HG03097 (cell line): ENCODE measurements around the gene PRSS56.

Experiments
- ATAC-seq: cut with Tn5 transposase; IDR thresholded peaks from one replicate; pipeline ENCODE4 v1.9.1; 2021; ENCODE audit not compliant: unreplicated experiment, low FRiP score

PRSS56 gene

DNA sequence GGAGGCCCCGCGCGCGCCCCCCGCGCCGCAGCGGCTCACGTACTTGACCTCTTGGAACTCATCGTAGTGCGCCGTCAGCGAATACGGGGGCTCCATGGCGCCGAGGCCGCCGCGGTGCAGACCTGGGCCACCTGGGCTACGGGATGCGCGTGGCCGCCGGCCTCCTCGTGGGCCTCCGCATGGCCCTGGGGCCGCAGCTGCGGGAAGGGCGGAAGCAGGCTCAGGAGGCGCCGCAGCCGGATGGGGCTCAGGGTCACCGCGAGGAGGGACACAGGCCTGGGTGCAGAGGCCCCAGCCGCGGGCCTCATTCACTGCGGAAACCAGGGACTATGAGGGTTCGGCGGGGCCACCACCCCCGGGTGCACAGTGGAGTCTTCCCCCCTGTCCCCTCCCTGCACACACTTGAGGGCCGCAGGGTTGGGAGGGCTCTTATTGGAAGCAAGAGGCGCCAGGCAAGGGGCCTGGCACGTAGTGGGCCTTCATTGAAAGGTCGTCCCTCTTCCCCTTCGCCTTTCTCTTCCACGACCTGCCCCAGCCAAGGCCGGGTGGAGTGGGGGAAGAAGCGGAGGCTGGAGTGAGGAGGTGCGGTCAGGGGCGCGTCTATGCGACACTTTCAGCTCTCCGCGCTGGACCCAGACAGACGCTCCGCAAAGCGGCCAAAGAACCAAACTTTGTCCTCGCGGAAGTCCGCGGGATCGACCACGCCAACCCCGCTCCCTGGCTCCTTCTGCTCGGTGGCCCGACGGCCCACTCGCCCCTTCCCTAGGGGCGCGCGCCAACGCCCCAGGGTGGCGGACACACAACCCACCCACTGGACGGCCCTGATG lies 33.4 kb upstream of the PRSS56 start:
- ATAC-seq: no peak

- no peak for ATAC-seq
Measured at GRCh38 chr2:232487385-232488096, 32.6 kb upstream of the PRSS56 start, which contains the start of gene ECEL1. Gene ECEL1, minus strand, starts transcription at chr2:232487834. Its CDS starts 1,181 bp downstream, at chr2:232486653.

GRCh38 chr2:232488097-232488711 lies 32.0 kb upstream of the PRSS56 start:
- ATAC-seq: no peak

DNA sequence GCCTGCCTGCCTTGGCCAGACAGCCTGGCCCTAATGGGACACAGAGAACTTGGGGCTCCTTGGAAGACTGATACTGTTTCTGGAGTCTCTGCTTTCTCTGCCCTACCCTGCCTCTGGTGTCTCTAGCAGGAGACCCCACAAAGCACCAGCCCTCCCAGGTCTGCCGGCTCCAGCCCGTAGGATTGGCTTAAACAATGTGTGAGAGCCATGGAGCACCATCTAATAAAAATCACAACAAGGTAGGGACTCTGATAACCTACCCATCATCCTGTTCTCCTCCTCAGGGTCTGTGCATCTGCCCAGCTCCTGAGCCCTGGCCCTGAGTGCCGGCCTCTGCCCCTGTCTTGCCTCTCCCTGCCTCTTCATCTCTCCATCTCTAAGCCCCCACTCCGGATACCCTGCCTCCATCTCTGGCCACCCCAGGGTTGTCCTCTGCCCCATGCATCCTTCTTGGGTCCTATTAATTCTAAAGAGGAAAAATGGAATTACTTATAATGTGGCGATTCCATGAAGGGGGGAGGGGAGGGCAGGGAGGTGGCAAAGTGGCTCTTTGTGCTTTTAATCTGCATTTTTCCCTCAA lies 31.4 kb upstream of the PRSS56 start:
- ATAC-seq: no peak

GRCh38 chr2:232489516-232490220 lies 30.5 kb upstream of the PRSS56 start:
- ATAC-seq: no peak

DNA sequence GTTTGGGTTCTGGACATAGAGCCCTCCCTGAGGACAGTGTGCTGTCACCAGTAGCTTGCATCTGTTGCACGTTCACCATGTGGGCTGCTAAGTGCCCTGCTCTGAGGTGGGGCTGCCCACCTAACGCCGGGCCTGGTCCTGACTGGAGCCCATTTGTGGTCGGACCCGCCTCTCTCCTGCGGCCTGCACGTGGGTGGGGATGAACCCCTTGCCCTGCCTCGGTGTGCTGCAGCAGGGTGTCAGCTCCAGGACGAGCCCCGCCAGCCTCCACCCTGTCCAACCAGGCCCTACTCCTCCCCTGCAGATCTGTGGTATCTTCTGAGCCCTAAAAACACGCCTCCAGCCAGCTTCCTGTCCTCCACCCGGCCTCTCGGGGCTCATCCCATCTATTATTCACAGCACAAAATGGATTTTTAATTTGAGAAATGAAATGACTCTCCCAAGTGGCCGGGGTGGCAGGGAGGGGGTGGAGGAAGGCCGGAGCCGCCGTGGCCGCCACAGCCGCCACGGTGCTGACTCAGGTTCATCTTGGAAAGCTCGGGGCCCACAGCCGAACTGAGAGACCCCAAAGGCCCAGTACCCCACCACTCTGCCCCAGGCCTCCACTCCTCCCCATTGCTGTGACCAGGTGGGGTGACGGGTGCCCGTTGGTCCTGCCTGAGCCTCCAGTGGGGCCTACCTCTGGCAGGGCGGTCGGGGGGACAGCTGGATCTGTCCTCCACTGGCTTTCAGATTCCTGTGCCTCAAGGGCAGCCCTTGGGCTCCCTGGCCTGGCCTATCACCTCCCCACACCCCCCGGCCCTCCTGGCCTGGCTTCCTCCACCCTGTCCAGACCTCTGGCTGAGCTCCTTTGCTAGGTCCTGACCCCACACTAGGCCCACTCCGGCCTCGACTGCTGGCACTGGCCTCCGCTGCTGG lies 29.7 kb upstream of the PRSS56 start:
- no peak for ATAC-seq

DNA sequence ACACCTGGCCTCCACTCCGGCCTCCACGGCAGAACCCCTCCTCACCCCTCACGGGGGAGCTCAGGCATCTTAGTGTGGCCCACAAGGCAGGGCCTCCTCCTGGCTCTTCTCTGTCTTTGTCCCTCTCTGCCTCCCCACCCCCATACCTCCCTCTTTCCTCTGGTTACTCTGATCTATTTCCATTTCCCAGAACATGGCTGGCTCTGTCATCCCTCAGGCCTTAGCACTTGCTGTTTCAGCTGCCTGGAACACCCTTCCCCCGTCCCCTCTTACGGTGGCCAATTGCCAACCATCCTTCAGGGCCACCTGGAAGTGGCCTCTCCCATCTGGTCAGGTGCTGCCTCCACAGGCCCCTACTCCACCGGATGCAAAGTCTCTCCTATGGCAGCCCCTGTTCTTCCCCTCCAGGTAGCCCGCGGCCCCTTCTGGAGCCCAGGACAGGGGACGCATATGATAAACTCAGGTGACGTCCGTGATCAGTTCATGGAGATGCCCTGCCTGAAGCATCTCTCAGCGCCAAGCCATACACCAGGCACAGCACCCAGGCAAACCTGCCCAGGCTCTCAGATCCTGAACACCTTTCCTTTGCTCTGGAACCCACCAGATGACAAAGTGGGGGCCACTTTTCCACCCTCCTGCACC lies 28.9 kb upstream of the PRSS56 start:
- no peak for ATAC-seq

DNA sequence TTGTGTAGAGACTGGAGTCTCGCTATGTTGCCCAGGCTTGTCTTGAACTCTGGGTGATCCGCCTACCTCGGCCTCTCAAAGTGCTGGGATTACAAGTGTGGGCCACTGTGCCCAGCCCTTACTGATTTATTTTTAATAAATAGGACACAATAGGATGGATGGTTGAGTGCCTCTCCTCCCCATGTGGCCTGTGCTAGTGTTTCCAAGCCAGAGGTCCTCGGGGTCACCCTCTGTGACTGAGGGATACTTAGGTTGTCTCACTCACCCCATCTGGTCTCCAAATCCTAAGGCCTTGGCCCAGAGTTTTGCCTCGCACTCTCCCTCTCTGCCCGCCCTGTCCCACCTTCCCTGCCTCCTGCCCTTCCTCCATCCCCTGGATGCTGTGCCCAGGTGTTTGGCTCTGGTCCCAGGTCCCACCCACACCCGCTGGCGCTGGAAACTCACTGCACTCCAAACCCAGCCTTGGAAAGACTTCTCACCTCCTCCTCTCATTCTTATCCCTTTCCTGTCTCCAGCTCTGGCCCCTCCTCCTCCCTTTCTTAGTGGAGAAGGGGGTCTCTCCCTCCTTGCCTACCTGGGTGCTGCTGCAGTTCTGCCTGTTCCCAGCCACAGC lies 27.8 kb upstream of the PRSS56 start:
- ATAC-seq: no peak

GRCh38 chr2:232492963-232493700 lies 27.1 kb upstream of the PRSS56 start:
- ATAC-seq: no peak

- no peak for ATAC-seq
Measured at GRCh38 chr2:232493701-232494474, 26.3 kb upstream of the PRSS56 start.

GRCh38 chr2:232494542-232494941 lies 25.6 kb upstream of the PRSS56 start:
- ATAC-seq: no peak

- no peak for ATAC-seq
Measured at GRCh38 chr2:232495292-232495691, 24.9 kb upstream of the PRSS56 start.

GRCh38 chr2:232496501-232497270 lies 23.5 kb upstream of the PRSS56 start:
- ATAC-seq: no peak

DNA sequence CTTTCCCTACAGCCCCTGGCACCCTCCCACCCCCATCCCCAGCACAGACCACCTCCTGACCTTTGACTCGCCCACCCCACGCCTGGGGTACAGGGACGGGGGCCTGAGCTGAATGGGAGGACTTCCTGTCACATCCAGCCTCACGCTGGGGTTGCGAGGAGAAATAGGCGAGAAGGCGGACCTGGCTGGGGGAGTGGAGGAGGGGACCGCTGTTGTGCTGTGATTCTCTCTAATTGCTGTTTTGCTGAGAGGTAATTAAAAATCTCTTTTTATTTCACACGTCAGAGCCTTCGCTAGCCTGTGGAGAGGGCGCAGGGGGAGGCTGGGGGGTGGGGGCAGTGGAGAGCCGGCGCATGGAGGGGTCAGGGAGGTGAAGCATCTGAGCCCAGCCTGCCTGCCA lies 22.8 kb upstream of the PRSS56 start:
- ATAC-seq: no peak

DNA sequence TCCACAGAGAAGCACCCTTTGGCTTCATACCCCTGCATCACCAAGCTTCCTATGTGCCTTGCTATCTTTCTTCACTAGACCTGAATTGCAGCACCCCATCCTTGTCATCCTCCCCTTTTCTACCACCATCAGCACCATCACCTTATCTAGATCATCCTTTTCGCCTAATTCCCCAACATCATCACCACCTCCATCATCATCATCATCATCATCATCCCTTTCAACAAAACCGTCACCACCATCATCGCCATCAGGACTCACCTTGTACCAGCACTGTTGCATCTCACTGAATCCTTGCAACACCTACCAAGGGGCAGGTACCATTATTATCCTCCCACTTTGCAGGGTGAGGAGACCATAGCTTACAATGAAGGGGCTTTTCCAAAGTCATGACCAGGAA lies 21.7 kb upstream of the PRSS56 start:
- no peak for ATAC-seq

- ATAC-seq: no peak
Measured at GRCh38 chr2:232501331-232501771, 18.8 kb upstream of the PRSS56 start.
